Neural progenitor cell (in vitro differentiated cells): ENCODE measurements around the gene RHBDL1. TPM values are rescaled to one million over a fixed set of nuclear protein-coding genes. Genes with fewer than 3 reads are reported as not detected.

Source experiments
- DNase-seq: peaks from one replicate; pipeline ENCODE4 v3.0.0-alpha.2; 2016; ENCODE audit warnings: low spot score
- H2AFZ ChIP-seq: fragments of 200-600 bp; sonication (generic); replicated peaks from 2 replicates; pipeline ENCODE4 v1.6.1; 2016; ENCODE audit warnings: antibody characterized with exemption
- H3F3A ChIP-seq: fragments of 200-600 bp; sonication (generic); 2 replicates; pipeline ENCODE4 v1.6.1; 2016; ENCODE audit warnings: antibody characterized with exemption, low read depth
- H3K27ac ChIP-seq: fragments of 200-600 bp; sonication (generic); 2 replicates; pipeline ENCODE4 v1.5.1; 2016; ENCODE audit warnings: mild to moderate bottlenecking
- H3K27me3 ChIP-seq: fragments of 200-600 bp; sonication (generic); 2 replicates; pipeline ENCODE4 v1.6.1; 2016; ENCODE audit warnings: mild to moderate bottlenecking, moderate library complexity
- H3K36me3 ChIP-seq: fragments of 200-600 bp; sonication (generic); 2 replicates; pipeline ENCODE4 v1.5.1; 2016
- H3K4me1 ChIP-seq: fragments of 200-600 bp; sonication (generic); 2 replicates; pipeline ENCODE4 v1.6.1; 2016; ENCODE audit warnings: mixed run types
- H3K4me2 ChIP-seq: fragments of 200-600 bp; sonication (generic); 2 replicates; pipeline ENCODE4 v1.6.1; 2016
- H3K4me3 ChIP-seq: fragments of 200-600 bp; sonication (generic); 2 replicates; pipeline ENCODE4 v1.5.1; 2016
- H3K79me2 ChIP-seq: fragments of 200-600 bp; sonication (generic); 2 replicates; pipeline ENCODE4 v1.6.1; 2016; ENCODE audit warnings: low read depth
- H3K9ac ChIP-seq: fragments of 200-600 bp; sonication (generic); 2 replicates; pipeline ENCODE4 v1.6.1; 2016
- H3K9me3 ChIP-seq: fragments of 200-600 bp; sonication (generic); 2 replicates; pipeline ENCODE4 v1.5.1; 2016; ENCODE audit warnings: low read depth
- H4K20me1 ChIP-seq: fragments of 200-600 bp; sonication (generic); 2 replicates; pipeline ENCODE4 v1.6.1; 2016; ENCODE audit warnings: low read depth
- H3K27ac Mint-ChIP-seq: 3 replicates; pipeline ENCODE4 v1.8.0; 2021; ENCODE audit warnings: mixed read lengths
- H3K27me3 Mint-ChIP-seq: 2 replicates; pipeline ENCODE4 v1.8.0; 2022; ENCODE audit warnings: low read depth, mild to moderate bottlenecking, inconsistent platforms, moderate library complexity, mixed read lengths; ENCODE audit not compliant: insufficient read depth
- H3K36me3 Mint-ChIP-seq: 3 replicates; pipeline ENCODE4 v1.8.0; 2021; ENCODE audit warnings: mixed read lengths
- H3K4me1 Mint-ChIP-seq: 3 replicates; pipeline ENCODE4 v1.8.0; 2021; ENCODE audit warnings: mixed read lengths
- H3K4me3 Mint-ChIP-seq: 3 replicates; pipeline ENCODE4 v1.8.0; 2021; ENCODE audit warnings: mild to moderate bottlenecking, moderate library complexity, mixed read lengths
- H3K9me3 Mint-ChIP-seq: 3 replicates; pipeline ENCODE4 v1.8.0; 2020; ENCODE audit warnings: mixed read lengths
- EZH2 ChIP-seq: fragments of 200-600 bp; sonication (generic); IDR thresholded peaks from 2 replicates; pipeline ENCODE4 v1.6.1; 2017; ENCODE audit warnings: antibody characterized with exemption, mild to moderate bottlenecking, moderate library complexity
- EZH2phosphoT487 ChIP-seq: fragments of 200-600 bp; sonication (generic); IDR thresholded peaks from 2 replicates; pipeline ENCODE4 v1.6.1; 2017; ENCODE audit warnings: antibody characterized with exemption
- total RNA-seq: library from RNA; depleted of rRNA; stranded (reverse); fragments of >200 nt; gene quantifications from 2 replicates; pipeline ENCODE4 v1.2.3, GENCODE V29; 2015; ENCODE audit warnings: low replicate concordance
- TF ChIP-seq, protein P1 (sequence below): fragments of 200-600 bp; sonication (generic); IDR thresholded peaks from 2 replicates; pipeline ENCODE4 v1.5.1; 2017; ENCODE audit warnings: antibody characterized with exemption, mild to moderate bottlenecking

Gene RHBDL1
- total RNA-seq, 1 donor from 2014 or later: 0.28 TPM

DNA sequence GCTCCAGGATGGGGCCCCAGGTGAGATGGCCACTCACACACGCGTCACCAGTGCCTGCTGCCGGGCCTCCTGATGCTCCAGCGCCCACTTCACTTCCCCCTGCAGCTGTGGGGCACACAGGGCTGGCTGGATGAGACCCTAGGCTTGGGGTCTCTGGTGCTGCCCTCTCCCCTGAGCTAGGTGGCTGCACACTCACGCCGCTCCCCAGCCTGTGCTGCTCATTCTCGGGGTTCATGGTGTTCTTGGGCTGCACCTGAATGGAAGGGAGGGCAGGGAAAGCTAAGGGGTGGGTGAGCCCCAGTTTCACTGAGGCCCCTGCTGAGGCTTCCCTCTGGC lies 49.5 kb downstream of the RHBDL1 start:
- Mint-ChIP-seq H3K27ac (no peak overlapping the region), H3K9me3 (no peaks in the 10 kb centered on the region), H3K36me3 (no peaks in the 10 kb centered on the region), H3K4me1 (peaks cover 3% of the 10 kb centered on the region), H3K27me3 (peaks cover 14% of the 10 kb centered on the region), H3K4me3 (no peak overlapping the region)
- no peak overlapping the region for H2AFZ ChIP-seq
- H3K27ac ChIP-seq: no peak overlapping the region
- TF ChIP-seq, protein P1, sequence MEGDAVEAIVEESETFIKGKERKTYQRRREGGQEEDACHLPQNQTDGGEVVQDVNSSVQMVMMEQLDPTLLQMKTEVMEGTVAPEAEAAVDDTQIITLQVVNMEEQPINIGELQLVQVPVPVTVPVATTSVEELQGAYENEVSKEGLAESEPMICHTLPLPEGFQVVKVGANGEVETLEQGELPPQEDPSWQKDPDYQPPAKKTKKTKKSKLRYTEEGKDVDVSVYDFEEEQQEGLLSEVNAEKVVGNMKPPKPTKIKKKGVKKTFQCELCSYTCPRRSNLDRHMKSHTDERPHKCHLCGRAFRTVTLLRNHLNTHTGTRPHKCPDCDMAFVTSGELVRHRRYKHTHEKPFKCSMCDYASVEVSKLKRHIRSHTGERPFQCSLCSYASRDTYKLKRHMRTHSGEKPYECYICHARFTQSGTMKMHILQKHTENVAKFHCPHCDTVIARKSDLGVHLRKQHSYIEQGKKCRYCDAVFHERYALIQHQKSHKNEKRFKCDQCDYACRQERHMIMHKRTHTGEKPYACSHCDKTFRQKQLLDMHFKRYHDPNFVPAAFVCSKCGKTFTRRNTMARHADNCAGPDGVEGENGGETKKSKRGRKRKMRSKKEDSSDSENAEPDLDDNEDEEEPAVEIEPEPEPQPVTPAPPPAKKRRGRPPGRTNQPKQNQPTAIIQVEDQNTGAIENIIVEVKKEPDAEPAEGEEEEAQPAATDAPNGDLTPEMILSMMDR: no peak
- no peak for TF ChIP-seq EZH2
- TF ChIP-seq EZH2phosphoT487: no peak
- peaks cover 47% of the 10 kb centered on the region for H3F3A ChIP-seq
- H3K4me2 ChIP-seq: no peak overlapping the region
- H3K79me2 ChIP-seq: no peaks in the 10 kb centered on the region
- no peak overlapping the region for H3K4me3 ChIP-seq
- H3K36me3 ChIP-seq: no peaks in the 10 kb centered on the region
- peaks cover 43% of the 10 kb centered on the region for H4K20me1 ChIP-seq
- H3K9ac ChIP-seq: no peak overlapping the region
- H3K4me1 ChIP-seq: peaks cover 10% of the 10 kb centered on the region
- peaks cover 45% of the 10 kb centered on the region for H3K27me3 ChIP-seq
- no peak for DNase-seq
- no peaks in the 10 kb centered on the region for H3K9me3 ChIP-seq

DNA sequence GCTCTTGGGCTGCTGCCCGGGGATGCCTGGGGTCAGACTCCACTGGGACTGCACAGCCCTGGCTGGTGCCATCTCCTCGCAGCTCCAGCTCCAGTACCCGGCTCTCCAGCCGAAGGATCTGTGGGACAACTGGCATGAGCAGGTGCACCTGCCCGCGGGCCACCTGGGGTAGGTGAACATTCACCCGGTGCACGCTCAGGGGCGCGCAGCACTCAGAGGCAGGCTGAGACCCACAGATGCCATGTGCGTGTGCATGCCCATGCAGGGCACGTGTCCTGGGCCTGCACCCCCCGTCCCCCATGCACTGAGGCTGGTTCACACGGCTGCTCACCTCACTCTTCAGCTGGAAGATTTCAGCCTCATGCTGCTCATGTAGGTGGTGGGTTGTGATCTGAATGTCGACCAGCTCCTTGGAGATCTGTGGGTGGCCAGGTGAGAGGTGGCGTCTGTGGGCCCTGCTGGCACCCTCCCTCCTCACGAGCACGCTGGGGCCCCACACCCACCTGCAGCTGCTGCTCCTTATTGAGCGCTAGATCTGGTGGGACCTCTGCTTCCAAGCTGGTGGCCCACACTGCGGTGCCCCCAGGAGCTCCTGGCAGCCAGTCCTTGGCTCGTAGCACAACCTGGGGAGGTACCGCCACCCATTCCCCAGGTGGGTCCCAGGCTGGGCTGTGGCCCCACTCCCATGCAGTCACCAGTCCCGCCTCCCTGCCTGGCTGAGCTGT lies 50.2 kb downstream of the RHBDL1 start:
- Histone ChIP-seq H3K9ac (no peak overlapping the region), H3K36me3 (no peaks in the 10 kb centered on the region), H4K20me1 (peaks cover 37% of the 10 kb centered on the region), H3K4me2 (no peak overlapping the region), H3F3A (peaks cover 41% of the 10 kb centered on the region), H3K27ac (no peak overlapping the region), H3K27me3 (peaks cover 45% of the 10 kb centered on the region), H3K9me3 (no peaks in the 10 kb centered on the region), H2AFZ (no peak overlapping the region), H3K4me1 (peaks cover 8% of the 10 kb centered on the region), H3K4me3 (no peak overlapping the region), H3K79me2 (no peaks in the 10 kb centered on the region)
- Mint-ChIP-seq H3K4me1 (no peaks in the 10 kb centered on the region), H3K36me3 (no peaks in the 10 kb centered on the region), H3K9me3 (no peaks in the 10 kb centered on the region), H3K4me3 (peak overlapping the region; percentile 30), H3K27ac (no peak overlapping the region), H3K27me3 (peaks cover 8% of the 10 kb centered on the region)
- no peak for TF ChIP-seq EZH2phosphoT487
- TF ChIP-seq EZH2: no peak
- TF ChIP-seq, protein P1: no peak
- no peak for DNase-seq

DNA sequence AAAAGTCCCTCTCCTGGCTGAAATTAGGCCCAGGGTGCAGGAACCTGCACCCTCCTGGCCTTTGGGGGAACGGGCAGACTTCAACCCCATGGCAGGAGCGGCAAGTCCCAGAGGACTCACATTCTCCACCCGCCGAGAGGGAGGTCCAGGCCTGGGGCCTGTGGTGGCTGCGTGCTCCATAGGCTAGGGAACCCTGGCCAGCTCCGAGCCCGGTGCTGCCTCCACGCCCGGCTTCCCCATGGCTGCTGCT lies 50.6 kb downstream of the RHBDL1 start:
- H3K27me3 Mint-ChIP-seq: peaks cover 7% of the 10 kb centered on the region
- no peak overlapping the region for H3K4me3 Mint-ChIP-seq
- Histone ChIP-seq H3K9ac (no peak overlapping the region), H4K20me1 (peaks cover 37% of the 10 kb centered on the region), H3K9me3 (no peaks in the 10 kb centered on the region), H3K27me3 (peaks cover 45% of the 10 kb centered on the region), H2AFZ (no peak overlapping the region), H3K4me1 (peaks cover 8% of the 10 kb centered on the region), H3F3A (peaks cover 36% of the 10 kb centered on the region), H3K36me3 (no peaks in the 10 kb centered on the region), H3K27ac (no peak overlapping the region), H3K4me2 (no peak overlapping the region), H3K79me2 (no peaks in the 10 kb centered on the region), H3K4me3 (no peak overlapping the region)
- peak; percentile 44 for DNase-seq
- no peaks in the 10 kb centered on the region for H3K9me3 Mint-ChIP-seq
- H3K36me3 Mint-ChIP-seq: no peaks in the 10 kb centered on the region
- no peak for TF ChIP-seq EZH2
- no peak for TF ChIP-seq EZH2phosphoT487
- TF ChIP-seq, protein P1: no peak
- H3K4me1 Mint-ChIP-seq: no peaks in the 10 kb centered on the region
- H3K27ac Mint-ChIP-seq: no peak overlapping the region
